HG03139 (cell line): ENCODE results near the gene CADPS2.
"Not testable (repeated sequence)": the region's sequence is repeated elsewhere in the genome, so short reads cannot be mapped to it uniquely, and the experiment has no call there.

Experiments
- ATAC-seq: cut with Tn5 transposase; IDR thresholded peaks from one replicate; pipeline ENCODE4 v1.9.1; 2021; ENCODE audit not compliant: unreplicated experiment

CADPS2 gene

GRCh38 chr7:122301858-122302760 lies 584.2 kb downstream of the CADPS2 start:
- no peak for ATAC-seq

DNA sequence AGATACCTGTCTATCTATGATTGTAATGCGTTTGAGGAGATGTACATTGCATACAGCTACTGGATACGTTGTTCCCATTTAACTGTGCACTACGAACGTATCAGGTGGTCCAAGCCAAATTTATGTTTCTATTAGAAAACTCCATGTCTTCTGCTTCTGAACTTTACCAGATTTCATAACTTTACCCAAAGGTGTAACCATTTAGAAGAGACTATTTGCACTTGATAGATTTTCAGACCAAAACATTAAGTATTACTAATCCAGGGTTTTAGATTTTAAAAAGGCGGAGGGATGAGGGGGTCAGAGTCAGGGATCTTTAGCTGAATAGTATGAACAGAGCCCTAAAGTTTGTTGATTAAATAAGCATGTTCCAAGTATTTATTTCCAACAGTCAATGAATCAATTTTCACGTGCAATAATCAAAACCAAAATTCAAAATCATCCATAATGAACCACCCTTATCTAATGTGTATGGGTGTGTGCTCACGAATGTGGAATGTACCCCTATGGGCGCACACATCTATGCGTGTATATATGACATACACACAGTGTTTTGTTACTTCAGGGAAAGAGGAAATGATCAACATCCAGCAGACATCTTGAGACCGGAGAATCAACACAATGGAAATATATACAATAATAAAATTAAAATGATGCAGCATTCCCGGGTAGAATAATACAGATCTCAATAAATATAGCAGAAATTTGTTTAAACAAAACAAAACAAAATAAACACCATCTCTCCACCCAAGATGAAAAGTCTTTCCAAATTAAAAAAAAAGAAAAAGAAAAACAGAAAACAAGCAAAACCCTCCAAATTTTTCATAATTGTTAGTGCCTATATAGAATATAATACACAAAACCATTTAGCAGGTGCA lies 585.1 kb downstream of the CADPS2 start:
- ATAC-seq = no peak

- ATAC-seq = no peak
These were observed 585.9 kb downstream of the CADPS2 start for GRCh38 chr7:122300211-122300932.

- no peak for ATAC-seq
These were observed 586.5 kb downstream of the CADPS2 start for GRCh38 chr7:122299624-122300210.

DNA sequence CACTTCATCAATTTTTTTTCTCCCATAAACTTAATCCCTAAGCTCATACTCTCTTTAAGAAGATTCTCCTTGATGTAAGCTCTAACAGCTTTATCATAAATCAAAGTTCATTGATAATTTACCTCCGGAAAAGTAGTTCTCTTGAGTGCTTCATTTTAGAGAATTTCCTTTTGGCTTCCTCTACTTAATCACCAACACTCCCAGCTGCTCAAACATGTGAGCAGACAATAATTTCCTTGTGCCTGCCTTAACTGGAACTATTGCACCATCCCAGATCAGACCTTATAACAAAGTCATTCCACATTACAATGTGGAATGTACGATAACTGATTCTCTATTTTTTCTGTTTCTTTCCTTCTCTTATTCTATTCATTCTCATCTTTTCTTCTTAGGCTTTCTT lies 587.6 kb downstream of the CADPS2 start:
- ATAC-seq = no peak

DNA sequence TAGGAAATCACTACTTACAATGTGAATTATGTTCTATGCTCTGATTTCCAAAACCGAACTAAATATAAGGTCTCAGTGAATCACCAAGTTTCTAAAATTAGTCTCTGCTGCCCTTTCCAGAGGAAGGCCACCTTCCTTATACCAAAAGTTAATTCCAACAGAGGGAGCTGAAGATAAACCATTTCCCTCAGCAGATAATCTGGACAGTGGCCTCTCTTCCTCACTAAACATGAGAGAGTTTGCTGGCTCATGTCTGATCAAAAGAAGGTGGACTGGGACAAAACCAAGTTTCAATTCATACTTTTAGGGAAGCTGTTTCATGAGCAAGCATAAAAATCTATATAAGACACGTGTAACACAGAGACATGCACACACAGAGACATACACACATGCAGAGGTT lies 588.1 kb downstream of the CADPS2 start:
- no peak for ATAC-seq

DNA sequence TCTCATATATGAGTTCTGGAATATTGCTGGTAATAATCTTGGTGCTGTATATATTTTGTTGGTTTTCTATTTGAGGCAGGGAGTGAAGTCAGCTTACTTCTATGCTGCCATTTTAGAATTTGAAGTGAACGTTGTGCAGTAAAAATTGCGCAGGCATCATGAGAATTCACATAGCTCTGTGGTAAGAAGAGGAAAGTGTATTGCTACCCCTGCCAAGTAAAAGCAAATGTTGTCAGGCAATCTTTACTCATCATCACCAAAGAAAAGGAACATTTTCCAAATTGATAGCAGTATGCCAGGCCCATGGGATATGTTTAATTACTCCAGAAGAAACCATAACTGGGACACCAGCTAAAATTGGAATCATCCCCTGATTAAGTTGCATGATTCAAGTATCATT lies 595.1 kb downstream of the CADPS2 start:
- ATAC-seq = no peak

DNA sequence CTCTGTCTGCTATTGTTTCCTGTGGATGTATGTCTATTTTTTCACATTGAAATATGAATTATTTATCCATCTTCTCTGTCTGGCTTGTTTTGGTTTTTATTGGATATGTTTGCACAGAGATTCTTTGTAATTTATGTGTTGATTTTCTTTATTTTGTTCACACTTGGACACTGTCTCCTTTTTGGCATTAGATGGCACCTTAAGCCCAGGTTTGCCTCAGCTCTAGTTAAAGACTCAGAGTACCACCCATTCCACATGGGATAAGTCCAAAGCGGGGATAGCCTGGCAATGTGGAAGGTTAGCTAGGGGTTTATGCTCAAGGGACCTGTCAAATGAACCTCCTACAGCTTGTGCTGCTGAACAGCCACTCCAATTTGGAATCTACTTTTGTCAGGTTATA lies 595.8 kb downstream of the CADPS2 start:
- no peak for ATAC-seq

- no peak for ATAC-seq
These were observed 596.8 kb downstream of the CADPS2 start for GRCh38 chr7:122289426-122289825.

- not testable (repeated sequence) for ATAC-seq
These were observed 601.7 kb downstream of the CADPS2 start for GRCh38 chr7:122284608-122285007.

DNA sequence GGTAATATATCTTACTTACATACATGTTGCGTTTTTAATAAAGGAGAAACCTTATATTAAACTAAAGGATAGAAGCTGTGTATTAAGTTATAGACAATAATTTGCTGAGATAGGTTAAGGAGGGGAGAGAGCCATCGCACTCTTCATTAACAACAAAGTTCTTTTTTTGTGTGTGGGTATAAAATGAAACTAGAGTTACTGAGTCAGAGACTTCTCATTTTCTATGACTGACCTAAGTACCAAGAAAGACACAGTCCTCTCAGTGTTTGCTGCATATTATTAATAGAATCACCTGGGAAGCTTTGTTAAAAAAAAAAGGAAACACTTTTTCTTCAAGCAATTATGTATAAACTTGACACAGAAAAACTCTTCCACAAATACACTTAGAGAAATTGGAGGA lies 613.1 kb downstream of the CADPS2 start:
- ATAC-seq = no peak

DNA sequence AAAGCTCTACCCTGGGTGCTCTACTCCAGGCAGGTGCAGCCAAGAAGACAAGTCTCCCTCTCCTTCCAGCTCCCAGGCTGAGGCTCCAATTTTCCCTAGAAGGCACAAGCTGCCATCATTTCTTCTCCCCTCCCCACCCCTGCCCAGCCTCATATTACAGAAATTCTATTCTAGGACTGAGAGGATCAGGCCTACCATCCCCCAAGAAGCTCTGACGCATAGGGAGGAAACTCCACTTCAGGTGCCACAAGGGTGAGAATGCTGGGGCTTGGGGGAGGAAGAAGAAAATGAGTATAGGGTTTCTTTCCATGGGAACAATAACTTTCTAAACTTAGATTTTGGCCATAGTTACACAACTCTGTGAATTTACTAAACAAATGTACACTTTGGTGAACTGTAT lies 617.0 kb downstream of the CADPS2 start:
- no peak for ATAC-seq
